Large intestine (tissue), 3 donors: ENCODE results near the gene RICTOR. TPM values are rescaled to one million over a fixed set of nuclear protein-coding genes. Genes with fewer than 3 reads are reported as not detected.

Source experiments
- DNase-seq, 2 donors: peaks; one replicate each; pipeline versions ENCODE4 v3.0.0 to v3.0.0-alpha.2; 2013
- H3K27ac ChIP-seq: one replicate; pipeline ENCODE4 v1.5.1; 2013; ENCODE audit warnings: low read length
- H3K27me3 ChIP-seq: 2 replicates; pipeline ENCODE4 v1.6.1; 2013; ENCODE audit warnings: low read length; ENCODE audit not compliant: control insufficient read depth, insufficient read depth
- H3K36me3 ChIP-seq: 2 replicates; pipeline ENCODE4 v1.6.1; 2013; ENCODE audit warnings: low read length; ENCODE audit not compliant: control insufficient read depth, insufficient read depth
- H3K4me1 ChIP-seq: one replicate; pipeline ENCODE4 v1.6.1; 2013; ENCODE audit warnings: low read length; ENCODE audit not compliant: control insufficient read depth, insufficient read depth
- H3K4me3 ChIP-seq: one replicate; pipeline ENCODE4 v1.5.1; 2013; ENCODE audit warnings: low read length
- H3K9me3 ChIP-seq: one replicate; pipeline ENCODE4 v1.6.1; 2013; ENCODE audit warnings: mild to moderate bottlenecking, low read depth, low read length, moderate library complexity; ENCODE audit not compliant: control insufficient read depth
- WGBS: methylation state at CpG from one replicate; pipeline ENCODE4 v1.1.5; 2013; ENCODE audit warnings: low lambda C conversion rate; ENCODE audit not compliant: insufficient coverage; 5-methylcytosine and 5-hydroxymethylcytosine counted together
- polyA plus RNA-seq: library from polyadenylated mRNA; unstranded; fragments of 120-200 nt; gene quantifications from one replicate; pipeline ENCODE4 v1.2.1, GENCODE V29; 2013

Gene RICTOR
- polyA plus RNA-seq, 1 donor = 20.2 TPM

DNA sequence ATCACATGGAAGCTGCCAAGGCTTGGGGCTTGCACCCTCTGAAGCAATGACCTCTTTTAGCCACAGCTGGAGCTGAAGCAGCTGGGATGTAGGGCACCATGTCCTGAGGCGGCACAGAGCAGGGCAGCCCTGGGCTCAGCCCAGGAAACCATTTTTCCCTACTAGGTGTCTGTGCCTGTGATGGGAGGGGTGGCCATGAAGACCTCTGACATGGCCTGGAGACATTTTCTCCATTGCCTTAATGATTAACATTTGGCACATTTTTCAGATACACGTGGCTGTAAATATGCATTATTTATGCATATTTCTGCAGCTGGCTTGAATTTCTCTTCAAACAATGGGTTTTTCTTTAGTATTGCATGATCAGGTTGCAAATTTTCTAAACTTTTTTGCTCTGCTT lies 146.7 kb downstream of the RICTOR start:
- no peak overlapping the region for H3K4me3 ChIP-seq
- peaks cover 6% of the 10 kb centered on the region for H3K27me3 ChIP-seq
- H3K9me3 ChIP-seq = no peaks in the 10 kb centered on the region
- no peaks in the 10 kb centered on the region for H3K4me1 ChIP-seq
- no CpG with 5 or more reads among the region's 2 CpGs for WGBS
- DNase-seq = no peak
- no peak overlapping the region for H3K27ac ChIP-seq
- no peaks in the 10 kb centered on the region for H3K36me3 ChIP-seq

GRCh38 chr5:38926121-38926520 lies 148.1 kb downstream of the RICTOR start:
- Histone ChIP-seq H3K4me1 (no peaks in the 10 kb centered on the region), H3K27me3 (peaks cover 6% of the 10 kb centered on the region), H3K9me3 (no peaks in the 10 kb centered on the region), H3K27ac (no peak overlapping the region), H3K4me3 (no peak overlapping the region), H3K36me3 (no peaks in the 10 kb centered on the region)
- no peak for DNase-seq
- no CpG with 5 or more reads among the region's 3 CpGs for WGBS

DNA sequence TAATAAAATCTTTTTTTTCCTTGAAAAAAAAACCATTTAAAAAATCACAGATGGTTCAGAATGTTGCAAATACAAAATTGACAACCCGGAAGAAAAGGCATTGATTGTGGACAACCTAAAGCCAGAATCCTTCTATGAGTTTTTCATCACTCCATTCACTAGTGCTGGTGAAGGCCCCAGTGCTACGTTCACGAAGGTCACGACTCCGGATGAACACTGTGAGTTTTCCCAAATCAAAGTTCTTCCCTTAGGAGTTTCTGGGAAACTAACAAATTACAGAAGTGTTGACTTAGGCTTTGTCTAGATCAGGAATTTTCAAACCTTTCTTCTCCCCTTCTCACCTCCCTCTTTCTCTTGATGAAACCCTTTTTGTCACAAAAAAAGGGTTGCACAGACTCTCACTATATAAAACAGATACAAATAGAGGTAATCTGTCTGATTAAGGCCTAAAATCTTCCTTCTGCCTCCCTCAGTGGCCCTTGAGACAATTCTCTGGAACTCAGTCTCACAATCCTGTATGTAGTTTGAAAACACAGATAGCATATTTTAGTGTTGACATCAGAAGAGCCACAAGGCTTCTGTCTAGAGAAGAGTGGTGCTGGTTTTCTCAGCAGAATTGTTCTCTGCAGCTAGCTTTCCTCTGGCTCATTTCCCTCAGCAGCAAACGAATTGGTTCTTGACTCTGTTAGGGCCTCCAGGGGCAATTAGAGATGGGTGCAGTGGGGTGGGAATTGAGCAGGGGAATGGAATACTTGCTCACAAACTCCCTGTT lies 148.9 kb downstream of the RICTOR start:
- H3K4me3 ChIP-seq = no peak overlapping the region
- DNase-seq = no peak
- H3K27me3 ChIP-seq = peaks cover 6% of the 10 kb centered on the region
- H3K27ac ChIP-seq = no peak overlapping the region
- no peaks in the 10 kb centered on the region for H3K4me1 ChIP-seq
- WGBS = 20% methylated on average over 1 of the region's 6 CpGs
- H3K36me3 ChIP-seq = no peaks in the 10 kb centered on the region
- no peaks in the 10 kb centered on the region for H3K9me3 ChIP-seq

GRCh38 chr5:38923661-38924451 lies 150.3 kb downstream of the RICTOR start:
- H3K36me3 ChIP-seq = no peaks in the 10 kb centered on the region
- H3K27me3 ChIP-seq = peaks cover 6% of the 10 kb centered on the region
- H3K4me3 ChIP-seq = no peak overlapping the region
- 60% methylated on average over 1 of the region's 3 CpGs for WGBS
- DNase-seq = no peak
- H3K27ac ChIP-seq = no peak overlapping the region
- no peaks in the 10 kb centered on the region for H3K4me1 ChIP-seq
- H3K9me3 ChIP-seq = no peaks in the 10 kb centered on the region

GRCh38 chr5:38922199-38922598 lies 152.0 kb downstream of the RICTOR start:
- H3K4me1 ChIP-seq = no peaks in the 10 kb centered on the region
- H3K27me3 ChIP-seq = peaks cover 6% of the 10 kb centered on the region
- no peaks in the 10 kb centered on the region for H3K36me3 ChIP-seq
- H3K9me3 ChIP-seq = no peaks in the 10 kb centered on the region
- peak; percentile 6 to 10 for DNase-seq
- no peak overlapping the region for H3K27ac ChIP-seq
- H3K4me3 ChIP-seq = no peak overlapping the region
- no CpG with 5 or more reads among the region's 1 CpG for WGBS

DNA sequence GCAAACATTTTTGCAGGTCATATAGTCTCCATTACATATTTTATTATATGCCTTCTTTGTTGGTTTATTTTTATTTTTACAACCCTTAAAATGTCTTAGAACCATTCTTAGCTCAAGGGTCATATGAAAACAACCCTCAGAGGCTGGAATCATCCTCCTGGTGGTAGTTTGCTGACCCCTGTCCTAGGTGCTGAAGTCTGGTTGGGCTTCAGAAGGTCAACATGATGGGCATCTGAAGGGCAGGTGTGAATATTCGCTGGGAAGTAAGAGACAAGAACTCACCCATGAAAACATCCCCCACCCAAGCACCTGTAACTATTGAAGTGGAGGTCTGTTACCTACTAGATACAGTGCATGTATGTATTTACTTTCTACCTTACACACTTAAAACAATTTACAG lies 153.0 kb downstream of the RICTOR start:
- DNase-seq = no peak
- no peaks in the 10 kb centered on the region for H3K4me1 ChIP-seq
- no CpG with 5 or more reads among the region's 1 CpG for WGBS
- H3K27me3 ChIP-seq = peaks cover 6% of the 10 kb centered on the region
- no peaks in the 10 kb centered on the region for H3K36me3 ChIP-seq
- no peaks in the 10 kb centered on the region for H3K9me3 ChIP-seq
- no peak overlapping the region for H3K27ac ChIP-seq
- H3K4me3 ChIP-seq = no peak overlapping the region

DNA sequence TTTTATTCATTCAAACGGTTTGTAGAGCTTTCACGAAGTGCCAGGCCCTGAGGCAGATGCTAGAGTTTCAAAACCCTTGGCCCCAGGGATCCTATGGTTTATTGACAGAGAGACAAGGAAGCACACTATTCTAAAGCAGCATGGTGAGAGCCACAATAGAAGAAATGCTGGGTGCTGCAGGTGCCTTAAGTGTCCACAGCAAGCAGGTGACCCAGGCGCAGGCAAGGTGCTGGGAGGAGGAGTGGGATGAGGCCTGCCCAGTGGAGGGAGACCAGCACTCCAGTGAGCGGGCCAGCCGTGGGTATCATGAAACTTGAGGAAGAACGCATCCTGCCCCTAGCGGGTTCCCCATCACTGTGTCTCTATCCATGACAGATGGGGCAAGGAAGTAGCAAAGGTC lies 157.4 kb downstream of the RICTOR start:
- Histone ChIP-seq H3K4me1 (no peaks in the 10 kb centered on the region), H3K36me3 (no peaks in the 10 kb centered on the region), H3K9me3 (no peaks in the 10 kb centered on the region), H3K27me3 (no peaks in the 10 kb centered on the region), H3K27ac (no peak overlapping the region), H3K4me3 (no peak overlapping the region)
- no CpG with 5 or more reads among the region's 7 CpGs for WGBS
- DNase-seq = no peak

GRCh38 chr5:38913714-38914113 lies 160.5 kb downstream of the RICTOR start:
- no CpG with 5 or more reads among the region's 2 CpGs for WGBS
- no peak overlapping the region for H3K27ac ChIP-seq
- DNase-seq = no peak
- H3K4me3 ChIP-seq = no peak overlapping the region
- H3K36me3 ChIP-seq = no peaks in the 10 kb centered on the region
- no peaks in the 10 kb centered on the region for H3K4me1 ChIP-seq
- H3K27me3 ChIP-seq = no peaks in the 10 kb centered on the region
- no peaks in the 10 kb centered on the region for H3K9me3 ChIP-seq

GRCh38 chr5:38911933-38912332 lies 162.3 kb downstream of the RICTOR start:
- Histone ChIP-seq H3K9me3 (no peaks in the 10 kb centered on the region), H3K27me3 (no peaks in the 10 kb centered on the region), H3K4me3 (no peak overlapping the region), H3K4me1 (no peaks in the 10 kb centered on the region), H3K36me3 (no peaks in the 10 kb centered on the region), H3K27ac (no peak overlapping the region)
- DNase-seq = no peak
- WGBS = 100% methylated on average over 3 of the region's 3 CpGs

GRCh38 chr5:38906503-38906902 lies 167.7 kb downstream of the RICTOR start:
- H3K9me3 ChIP-seq = no peaks in the 10 kb centered on the region
- no peaks in the 10 kb centered on the region for H3K27me3 ChIP-seq
- no peak for DNase-seq
- no peaks in the 10 kb centered on the region for H3K4me1 ChIP-seq
- H3K27ac ChIP-seq = no peak overlapping the region
- no peaks in the 10 kb centered on the region for H3K36me3 ChIP-seq
- H3K4me3 ChIP-seq = no peak overlapping the region
